Thoracic aorta (tissue), 2 donors: Measurements from ENCODE around the gene TMPRSS9. TPM values are rescaled to one million over a fixed set of nuclear protein-coding genes. Genes with fewer than 3 reads are reported as not detected.
A peak's percentile ranks its signal among the peaks of the same experiment; 100 is the strongest.

Experiments used
- ATAC-seq: fragments of 150-250 bp; one replicate; pipeline ENCODE4 v1.8.0; 2017; ENCODE audit warnings: low read depth; ENCODE audit not compliant: insufficient number of reproducible peaks, low FRiP score
- DNase-seq: peaks from one replicate; pipeline ENCODE4 v3.0.0-alpha.2; 2020; ENCODE audit warnings: low spot score
- H3K27ac ChIP-seq, 2 donors: fragments of 200-600 bp; sonication (generic); 1 replicate in 1 of 2; 2 replicates in 1 of 2; pipeline ENCODE4 v1.5.1; 2016; ENCODE audit warnings: mild to moderate bottlenecking in 2 of 2, moderate library complexity in 2 of 2
- H3K27me3 ChIP-seq: fragments of 200-600 bp; sonication (generic); replicated peaks from 2 replicates; pipeline ENCODE4 v1.6.0; 2016; ENCODE audit warnings: mild to moderate bottlenecking; ENCODE audit not compliant: insufficient read depth
- H3K36me3 ChIP-seq: fragments of 200-600 bp; sonication (generic); one replicate; pipeline ENCODE4 v1.5.1; 2016
- H3K4me1 ChIP-seq, 2 donors: fragments of 200-600 bp; sonication (generic); 1 replicate in 1 of 2; 2 replicates in 1 of 2; pipeline versions ENCODE4 v1.5.1 to v1.6.0; 2016; ENCODE audit warnings: low read depth in 2 of 2, mild to moderate bottlenecking in 1 of 2; ENCODE audit not compliant: control insufficient read depth in 1 of 2
- H3K4me3 ChIP-seq: fragments of 200-600 bp; sonication (generic); 2 replicates; pipeline ENCODE4 v1.5.1; 2016; ENCODE audit warnings: mild to moderate bottlenecking
- H3K9me3 ChIP-seq: fragments of 200-600 bp; sonication (generic); 2 replicates; pipeline ENCODE4 v1.5.1; 2016
- CTCF ChIP-seq: fragments of 200-600 bp; sonication (generic); IDR thresholded peaks from one replicate; pipeline ENCODE4 v1.5.1; 2019; ENCODE audit warnings: antibody characterized with exemption
- total RNA-seq, 2 donors: library from RNA; depleted of rRNA; stranded (reverse); fragments of >200 nt; gene quantifications; one replicate each; pipeline versions ENCODE4 v1.1.0 to v1.2.3, GENCODE V29; 2016

The TMPRSS9 gene
- total RNA-seq, 2 donors from 2014 or later = 0.42 to 0.54 TPM

GRCh38 chr19:2326699-2327360, 33.2 kb upstream of the TMPRSS9 start:
- H3K4me3 ChIP-seq = no peak overlapping the region
- no peak for DNase-seq
- no peak for ATAC-seq
- no peak for TF ChIP-seq CTCF
- no peaks in the 10 kb centered on the region for H3K27me3 ChIP-seq
- H3K27ac ChIP-seq = no peak overlapping the region
- peaks cover 7% of the 10 kb centered on the region for H3K36me3 ChIP-seq
- no peaks in the 10 kb centered on the region for H3K9me3 ChIP-seq
- peaks cover 12 to 45% of the 10 kb centered on the region in 2 donors for H3K4me1 ChIP-seq

GRCh38 chr19:2327773-2328400, 32.2 kb upstream of the TMPRSS9 start:
- DNase-seq = peak; percentile 19
- Histone ChIP-seq H3K36me3 (peaks cover 5% of the 10 kb centered on the region), H3K27me3 (no peaks in the 10 kb centered on the region), H3K4me1 (peaks cover 12 to 45% of the 10 kb centered on the region in 2 donors), H3K9me3 (no peaks in the 10 kb centered on the region), H3K4me3 (peak overlapping the region; percentile 83), H3K27ac (peak overlapping the region in 1 of 2 donors; percentile 1)
- no peak for TF ChIP-seq CTCF
- ATAC-seq = no peak

GRCh38 chr19:2328401-2329148, 31.5 kb upstream of the TMPRSS9 start, which contains the start of the genes LSM7 and SPPL2B:
Gene LSM7, minus strand, starts transcription at chr19:2328586. Its CDS starts 20 bp downstream, at chr19:2328566.
Gene SPPL2B, plus strand, starts transcription at chr19:2328684. Its CDS starts 26 bp downstream, at chr19:2328710.
- Histone ChIP-seq H3K4me3 (peak within 1 kb of the TSS; percentile 83), H3K27ac (peak within 1 kb of the TSS in 1 of 2 donors; percentile 1), H3K4me1 (peaks cover 12 to 45% of the 10 kb centered on the region in 2 donors), H3K36me3 (no peaks in the 10 kb centered on the region), H3K9me3 (no peaks in the 10 kb centered on the region), H3K27me3 (no peaks in the 10 kb centered on the region)
- TF ChIP-seq CTCF = no peak
- DNase-seq = peak; percentile 67
- peak; percentile 76 for ATAC-seq

- peak overlapping the region; percentile 83 for H3K4me3 ChIP-seq
- peaks cover 12 to 45% of the 10 kb centered on the region in 2 donors for H3K4me1 ChIP-seq
- TF ChIP-seq CTCF = no peak
- H3K36me3 ChIP-seq = no peaks in the 10 kb centered on the region
- ATAC-seq (no peak), DNase-seq (no peak)
- no peaks in the 10 kb centered on the region for H3K9me3 ChIP-seq
- no peak overlapping the region for H3K27ac ChIP-seq
- H3K27me3 ChIP-seq = no peaks in the 10 kb centered on the region
Measured at GRCh38 chr19:2329149-2329478, 31.0 kb upstream of the TMPRSS9 start.

- DNase-seq (no peak), ATAC-seq (no peak)
- Histone ChIP-seq H3K9me3 (no peaks in the 10 kb centered on the region), H3K27me3 (no peaks in the 10 kb centered on the region), H3K27ac (no peak overlapping the region), H3K36me3 (no peaks in the 10 kb centered on the region), H3K4me1 (peaks cover 12 to 45% of the 10 kb centered on the region in 2 donors), H3K4me3 (peak overlapping the region; percentile 83)
- no peak for TF ChIP-seq CTCF
Measured at GRCh38 chr19:2329501-2329916, 30.6 kb upstream of the TMPRSS9 start.
